OCI-LY7 (cell line): ENCODE data around the gene HRNR.

Source experiments
- CTCF ChIP-seq: fragments of 200-600 bp; sonication (generic); conservative IDR thresholded peaks from 2 replicates; pipeline ENCODE4 v1.5.1; 2014; ENCODE audit warnings: mild to moderate bottlenecking, antibody characterized with exemption, low read length, moderate library complexity, mixed read lengths
- EZH2phosphoT487 ChIP-seq: fragments of 200-600 bp; sonication (generic); IDR thresholded peaks from 2 replicates; pipeline ENCODE4 v1.6.1; 2018; ENCODE audit warnings: low read depth, borderline replicate concordance, mild to moderate bottlenecking, mixed run types, antibody characterized with exemption, low read length, moderate library complexity, mixed read lengths

GRCh38 chr1:152191260-152191659 is 32.7 kb downstream of the HRNR start:
- TF ChIP-seq CTCF (no peak), EZH2phosphoT487 (no peak)
